CD8-positive, alpha-beta memory T cell (primary cell): Measurements from ENCODE around the gene KRTAP10-9. TPM values are rescaled to one million over a fixed set of nuclear protein-coding genes. Genes with fewer than 3 reads are reported as not detected.
"Not testable (repeated sequence)": the region's sequence is repeated elsewhere in the genome, so short reads cannot be mapped to it uniquely, and the experiment has no call there.

Experiments used
- CTCF ChIA-PET: fragments of 350-600 bp; sonication (Branson Sonifier 250); formaldehyde crosslinking; loops from one replicate; lab custom pipeline; 2021; ENCODE audit warnings: antibody characterized with exemption; lab: Charles Lee
- POLR2A ChIA-PET: fragments of 350-600 bp; sonication (Branson Sonifier 250); formaldehyde crosslinking; loops from one replicate; lab custom pipeline; 2021; ENCODE audit warnings: antibody characterized with exemption; lab: Charles Lee
- DNase-seq, 5 donors: peaks; one replicate each; pipeline versions ENCODE4 v3.0.0 to v3.0.0-alpha.2; 2020 to 2022; ENCODE audit warnings: mixed read lengths in 1 of 5
- H3K27ac ChIP-seq: one replicate; pipeline ENCODE4 v1.7.0; 2013; ENCODE audit warnings: low read depth, mild to moderate bottlenecking, low read length, moderate library complexity
- H3K27me3 ChIP-seq: 2 replicates; pipeline ENCODE4 v1.7.0; 2013; ENCODE audit warnings: low read length, mild to moderate bottlenecking; ENCODE audit not compliant: insufficient read depth, poor library complexity, severe bottlenecking
- H3K36me3 ChIP-seq: 2 replicates; pipeline ENCODE4 v1.7.0; 2013; ENCODE audit warnings: mild to moderate bottlenecking, low read length, moderate library complexity; ENCODE audit not compliant: insufficient read depth
- H3K4me1 ChIP-seq: 2 replicates; pipeline ENCODE4 v1.7.0; 2013; ENCODE audit warnings: mild to moderate bottlenecking, low read length, moderate library complexity; ENCODE audit not compliant: insufficient read depth
- H3K4me3 ChIP-seq: 2 replicates; pipeline ENCODE4 v1.7.0; 2013; ENCODE audit warnings: mild to moderate bottlenecking, low read length
- H3K9me3 ChIP-seq: 2 replicates; pipeline ENCODE4 v1.7.0; 2013; ENCODE audit warnings: mild to moderate bottlenecking, low read length
- H3K27ac Mint-ChIP-seq, 8 donors: one replicate each; pipeline ENCODE4 v1.8.0; 2020 to 2021; ENCODE audit warnings: mixed read lengths in 8 of 8, mild to moderate bottlenecking in 6 of 8, inconsistent platforms in 3 of 8, moderate library complexity in 3 of 8
- H3K27me3 Mint-ChIP-seq, 2 donors: one replicate each; pipeline ENCODE4 v1.8.0; 2020 to 2021; ENCODE audit warnings: mixed read lengths in 2 of 2, mild to moderate bottlenecking in 1 of 2, moderate library complexity in 1 of 2
- H3K36me3 Mint-ChIP-seq, 3 donors: one replicate each; pipeline ENCODE4 v1.8.0; 2020 to 2021; ENCODE audit warnings: mixed read lengths in 3 of 3, inconsistent platforms in 1 of 3, mild to moderate bottlenecking in 1 of 3
- H3K4me1 Mint-ChIP-seq, 3 donors: one replicate each; pipeline ENCODE4 v1.8.0; 2020 to 2021; ENCODE audit warnings: mixed read lengths in 3 of 3, inconsistent platforms in 1 of 3, mild to moderate bottlenecking in 1 of 3
- H3K4me3 Mint-ChIP-seq, 7 donors: one replicate each; pipeline ENCODE4 v1.8.0; 2020 to 2021; ENCODE audit warnings: mixed read lengths in 7 of 7, mild to moderate bottlenecking in 6 of 7, moderate library complexity in 4 of 7, inconsistent platforms in 2 of 7
- H3K9me3 Mint-ChIP-seq, 5 donors: one replicate each; pipeline ENCODE4 v1.8.0; 2020 to 2022; ENCODE audit warnings: mixed read lengths in 5 of 5, mild to moderate bottlenecking in 3 of 5, moderate library complexity in 2 of 5, inconsistent platforms in 1 of 5
- polyA plus RNA-seq: library from polyadenylated mRNA; unstranded; fragments of 300-500 nt; fragmentation: Illumina TruSeq; gene quantifications from one replicate; pipeline ENCODE4 v1.2.3, GENCODE V29; 2021
- total RNA-seq, 2 experiments: library from RNA; stranded (reverse); gene quantifications; one replicate each; pipeline ENCODE4 v1.2.3, GENCODE V29; 2021

The KRTAP10-9 gene
- total and polyA plus RNA-seq, 3 experiments from 2014 or later: not detected

DNA sequence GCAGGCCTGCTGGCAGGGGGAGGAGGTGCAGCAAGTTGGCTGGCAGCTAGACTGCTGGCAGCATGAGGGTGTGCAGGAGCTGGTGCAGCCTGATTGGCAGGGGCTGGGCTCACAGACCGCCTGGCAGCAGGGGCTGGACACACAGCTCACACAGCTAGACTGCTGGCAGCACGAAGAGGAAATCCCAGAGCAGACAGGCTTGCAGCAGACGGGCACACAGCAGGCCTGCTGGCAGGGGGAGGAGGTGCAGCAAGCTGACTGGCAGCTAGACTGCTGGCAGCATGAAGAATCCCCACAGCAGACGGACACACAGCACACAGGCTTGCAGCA, 35.1 kb upstream of the KRTAP10-9 start:
- H3K27me3 ChIP-seq, H3K27ac Mint-ChIP-seq, H3K27ac ChIP-seq, DNase-seq, POLR2A ChIA-PET, H3K4me1 ChIP-seq, H3K9me3 Mint-ChIP-seq, H3K4me3 Mint-ChIP-seq, H3K36me3 Mint-ChIP-seq, H3K36me3 ChIP-seq, H3K9me3 ChIP-seq, H3K4me3 ChIP-seq, CTCF ChIA-PET: not testable (repeated sequence)
- peaks cover 2 to 12% (median 5%) of the 10 kb centered on the region in 3 donors for H3K4me1 Mint-ChIP-seq
- peaks cover 1 to 19% of the 10 kb centered on the region in 2 donors for H3K27me3 Mint-ChIP-seq

DNA sequence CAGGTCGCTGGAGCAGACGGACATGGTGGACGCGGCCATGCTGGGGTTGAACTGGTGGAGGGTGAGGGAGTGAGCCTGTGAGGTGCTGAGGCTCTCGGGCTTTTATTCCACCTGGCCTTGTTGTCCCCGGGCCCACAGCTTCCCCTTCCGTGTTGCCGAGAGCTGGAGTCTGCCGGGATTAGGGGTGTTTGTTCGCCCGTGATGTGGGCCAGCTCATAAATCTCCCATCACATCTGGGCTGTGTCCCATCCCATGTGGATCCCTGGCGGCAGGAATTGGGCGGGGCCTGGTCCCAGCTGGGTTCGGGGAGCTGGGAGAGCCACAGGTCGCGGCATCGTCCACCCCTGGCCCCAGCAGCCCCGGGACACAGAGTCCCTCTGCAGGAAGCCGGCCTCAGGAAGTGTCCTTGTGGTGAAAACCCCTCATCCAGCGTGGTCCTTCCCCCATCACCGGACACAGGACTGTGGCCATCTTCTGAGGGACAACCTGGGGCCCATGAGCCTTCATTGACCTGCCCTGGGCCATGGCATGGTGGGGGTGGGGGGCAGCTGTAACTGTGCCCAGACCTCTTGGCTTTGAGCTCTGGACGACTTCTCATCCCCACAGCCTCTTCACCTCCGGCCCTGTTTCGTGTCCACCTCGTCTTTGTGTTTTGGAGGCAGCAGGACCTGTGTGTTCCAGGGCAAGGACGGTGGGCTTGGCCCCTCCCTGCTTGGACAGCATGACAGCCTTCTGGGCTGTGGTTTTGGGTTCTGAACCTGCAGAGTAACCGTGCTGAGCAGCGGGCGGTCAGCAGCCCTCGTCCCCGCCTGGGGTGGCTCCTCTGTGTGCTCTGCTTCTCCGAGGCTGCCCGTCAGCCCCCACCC, 34.2 kb upstream of the KRTAP10-9 start, which contains the start of gene KRTAP10-6:
KRTAP10-6 (minus strand) TSS at position 60 of the 866 bp plus-strand sequence; CDS start at position 39, 21 bp downstream.
- peaks cover 0 to 2% (median 0%) of the 10 kb centered on the region in 3 donors for H3K36me3 Mint-ChIP-seq
- no peaks in the 10 kb centered on the region for H3K36me3 ChIP-seq
- no peaks in the 10 kb centered on the region for H3K27me3 ChIP-seq
- ChIA-PET POLR2A (no interaction called here), CTCF (no interaction called here)
- H3K4me1 ChIP-seq: no peaks in the 10 kb centered on the region
- no peak within 1 kb of the TSS for H3K4me3 Mint-ChIP-seq
- peak within 1 kb of the TSS; percentile 73 for H3K27ac ChIP-seq
- no peaks in the 10 kb centered on the region for H3K9me3 Mint-ChIP-seq
- H3K4me1 Mint-ChIP-seq: peaks cover 2 to 12% (median 5%) of the 10 kb centered on the region in 3 donors
- peak within 1 kb of the TSS in 1 of 8 donors; percentile 52 for H3K27ac Mint-ChIP-seq
- H3K9me3 ChIP-seq: no peaks in the 10 kb centered on the region
- DNase-seq: no peak
- no peak within 1 kb of the TSS for H3K4me3 ChIP-seq
- H3K27me3 Mint-ChIP-seq: peaks cover 1 to 10% of the 10 kb centered on the region in 2 donors

DNA sequence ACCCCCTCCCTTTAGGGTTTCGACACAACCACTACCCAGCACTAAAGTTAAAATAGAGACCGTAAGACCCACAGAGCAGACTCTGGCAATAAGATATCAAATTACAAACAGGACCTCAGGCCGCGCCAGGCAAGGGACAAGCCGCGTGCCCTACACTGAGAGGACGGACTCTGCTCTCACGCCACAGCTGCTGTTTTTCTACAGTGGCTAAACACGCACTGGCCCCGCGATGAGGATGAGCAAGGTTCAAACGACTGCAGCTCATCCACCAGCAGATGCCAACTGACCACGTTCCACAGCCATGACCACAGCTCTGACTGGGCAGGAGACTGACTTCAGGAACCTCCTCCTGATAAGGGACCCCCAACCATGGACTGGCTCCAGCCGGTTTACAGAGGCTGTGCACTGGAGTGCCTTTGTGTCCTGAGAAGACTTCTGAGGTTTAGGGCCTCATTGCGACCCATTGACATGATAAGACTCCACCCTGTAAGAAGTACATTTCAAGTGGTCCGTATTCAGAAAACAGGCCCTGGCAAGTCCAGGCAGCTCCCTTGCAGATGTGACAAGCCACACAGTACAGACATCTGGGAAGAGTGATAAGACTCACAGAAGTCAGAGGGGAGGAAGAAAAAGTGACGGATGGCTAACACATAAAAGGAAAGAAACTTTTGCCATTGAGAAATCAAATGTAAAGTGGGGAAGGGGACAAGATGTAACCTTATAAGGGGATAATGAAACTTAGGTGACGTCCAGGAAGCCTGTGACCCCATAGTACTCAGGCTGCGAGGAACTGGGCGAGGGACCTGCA, 33.1 kb upstream of the KRTAP10-9 start:
- Mint-ChIP-seq H3K27ac (peak overlapping the region in 3 of 8 donors; percentile 38 to 60 (median 52)), H3K4me1 (peaks cover 2 to 12% (median 5%) of the 10 kb centered on the region in 3 donors), H3K4me3 (no peak overlapping the region), H3K27me3 (peaks cover 4 to 9% of the 10 kb centered on the region in 2 donors), H3K9me3 (peaks cover 0 to 8% (median 2%) of the 10 kb centered on the region in 5 donors), H3K36me3 (peaks cover 0 to 7% (median 2%) of the 10 kb centered on the region in 3 donors)
- no peak for DNase-seq
- Histone ChIP-seq H3K36me3 (no peaks in the 10 kb centered on the region), H3K27me3 (no peaks in the 10 kb centered on the region), H3K9me3 (no peaks in the 10 kb centered on the region), H3K4me1 (no peaks in the 10 kb centered on the region), H3K27ac (peak overlapping the region; percentile 73), H3K4me3 (no peak overlapping the region)
- ChIA-PET CTCF (no interaction called here), POLR2A (no interaction called here)

DNA sequence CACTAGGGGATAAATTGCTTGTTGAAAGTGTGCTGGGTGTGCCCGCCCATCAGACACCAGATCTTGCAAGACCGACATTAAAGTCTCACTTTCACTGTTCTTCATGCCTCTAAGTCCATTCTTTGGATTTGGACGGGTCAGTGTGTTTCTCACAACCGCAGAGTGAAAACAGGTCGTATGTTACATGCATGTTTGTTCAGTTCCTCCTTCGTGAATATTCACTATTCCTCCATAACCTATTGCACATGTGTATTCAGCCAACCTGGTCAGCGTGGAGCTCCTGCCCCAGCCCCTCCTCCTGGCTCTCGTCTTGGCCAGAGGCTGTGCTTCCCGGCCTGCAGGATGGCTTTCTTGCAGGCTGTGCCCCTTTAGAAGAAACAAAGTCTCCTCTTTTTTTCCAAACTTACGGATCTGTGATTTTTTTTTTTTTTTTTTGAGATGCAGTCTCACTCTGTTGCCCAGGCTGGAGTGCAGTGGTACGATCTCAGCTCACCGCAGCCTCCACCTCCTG, 32.4 kb upstream of the KRTAP10-9 start:
- no peak for DNase-seq
- H3K27ac ChIP-seq: peak overlapping the region; percentile 73
- ChIA-PET CTCF (no interaction called here), POLR2A (no interaction called here)
- H3K27ac Mint-ChIP-seq: peak overlapping the region in 1 of 8 donors; percentile 8
- H3K4me1 ChIP-seq: no peaks in the 10 kb centered on the region
- no peaks in the 10 kb centered on the region for H3K36me3 ChIP-seq
- peaks cover 2 to 12% (median 5%) of the 10 kb centered on the region in 3 donors for H3K4me1 Mint-ChIP-seq
- no peaks in the 10 kb centered on the region for H3K9me3 ChIP-seq
- peaks cover 4 to 5% of the 10 kb centered on the region in 2 donors for H3K27me3 Mint-ChIP-seq
- H3K4me3 ChIP-seq: no peak overlapping the region
- H3K9me3 Mint-ChIP-seq: peaks cover 0 to 9% (median 4%) of the 10 kb centered on the region in 5 donors
- peaks cover 0 to 8% (median 2%) of the 10 kb centered on the region in 3 donors for H3K36me3 Mint-ChIP-seq
- H3K4me3 Mint-ChIP-seq: no peak overlapping the region
- H3K27me3 ChIP-seq: no peaks in the 10 kb centered on the region

DNA sequence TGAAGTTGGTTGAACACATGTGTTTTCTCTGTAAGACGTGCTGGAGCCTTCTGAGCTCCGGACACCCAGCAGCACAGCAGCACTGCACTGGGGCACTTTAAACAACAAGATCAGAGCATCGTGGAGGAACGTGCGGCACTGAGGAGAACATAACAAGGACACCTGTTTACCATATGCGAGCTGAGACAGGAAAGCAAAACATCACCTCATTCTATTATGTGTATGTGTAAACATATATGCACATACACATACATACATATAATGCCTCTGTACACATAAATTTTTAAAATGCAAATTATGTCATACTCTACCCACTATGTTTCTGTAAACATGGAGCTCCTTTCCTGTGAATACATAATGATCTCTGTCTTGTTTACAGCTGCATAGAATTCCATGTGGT, 31.4 kb upstream of the KRTAP10-9 start:
- Histone ChIP-seq H3K4me1 (no peaks in the 10 kb centered on the region), H3K27ac (no peak overlapping the region), H3K4me3 (no peak overlapping the region), H3K36me3 (no peaks in the 10 kb centered on the region), H3K27me3 (no peaks in the 10 kb centered on the region), H3K9me3 (no peaks in the 10 kb centered on the region)
- Mint-ChIP-seq H3K4me1 (peaks cover 2 to 12% (median 5%) of the 10 kb centered on the region in 3 donors), H3K9me3 (peaks cover 0 to 9% (median 4%) of the 10 kb centered on the region in 5 donors), H3K4me3 (no peak overlapping the region), H3K27me3 (peaks cover 4 to 8% of the 10 kb centered on the region in 2 donors), H3K27ac (peak overlapping the region in 1 of 8 donors; percentile 60), H3K36me3 (peaks cover 0 to 8% (median 2%) of the 10 kb centered on the region in 3 donors)
- ChIA-PET CTCF (no interaction called here), POLR2A (no interaction called here)
- no peak for DNase-seq

DNA sequence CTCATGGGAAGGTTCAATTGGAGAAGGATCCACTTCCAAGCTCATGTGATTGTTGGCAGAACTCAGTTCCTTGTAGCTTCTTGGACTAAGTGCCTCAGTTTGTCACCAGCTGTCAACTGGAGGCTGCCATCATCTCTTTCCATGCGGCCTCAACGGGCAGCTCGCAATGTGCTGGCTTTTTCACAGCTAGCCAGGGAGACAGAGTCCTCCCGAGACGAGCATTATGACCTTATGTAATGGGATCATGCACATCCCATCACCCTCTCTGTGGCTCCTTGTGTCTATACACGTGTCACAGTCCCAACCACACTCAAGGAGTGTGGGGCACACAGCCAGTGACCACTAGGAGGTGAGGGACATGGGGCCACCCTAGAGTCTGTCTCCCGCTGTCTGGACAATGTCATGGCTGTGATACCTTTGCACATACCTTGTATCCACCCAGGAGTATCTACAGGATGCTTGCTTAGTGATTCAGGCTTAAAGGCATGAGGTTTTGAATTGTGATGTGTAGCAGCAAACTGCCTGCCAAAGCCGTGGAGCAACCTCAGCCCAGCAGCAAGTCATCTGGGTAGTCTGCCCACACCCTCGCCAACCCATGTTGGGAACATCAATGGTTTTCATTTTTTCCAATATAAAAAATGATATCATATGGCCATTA, 30.7 kb upstream of the KRTAP10-9 start:
- H3K36me3 ChIP-seq: no peaks in the 10 kb centered on the region
- DNase-seq: no peak
- POLR2A ChIA-PET: no interaction called here
- H3K27me3 Mint-ChIP-seq: peaks cover 4 to 9% of the 10 kb centered on the region in 2 donors
- no peak overlapping the region for H3K4me3 ChIP-seq
- CTCF ChIA-PET: no interaction called here
- no peaks in the 10 kb centered on the region for H3K4me1 ChIP-seq
- no peak overlapping the region for H3K27ac ChIP-seq
- peaks cover 0 to 8% (median 2%) of the 10 kb centered on the region in 3 donors for H3K36me3 Mint-ChIP-seq
- H3K27ac Mint-ChIP-seq: peak overlapping the region in 2 of 8 donors; percentile 38 to 84
- no peak overlapping the region for H3K4me3 Mint-ChIP-seq
- H3K4me1 Mint-ChIP-seq: peaks cover 2 to 12% (median 5%) of the 10 kb centered on the region in 3 donors
- no peaks in the 10 kb centered on the region for H3K9me3 ChIP-seq
- H3K27me3 ChIP-seq: no peaks in the 10 kb centered on the region
- H3K9me3 Mint-ChIP-seq: peaks cover 0 to 9% (median 4%) of the 10 kb centered on the region in 5 donors

DNA sequence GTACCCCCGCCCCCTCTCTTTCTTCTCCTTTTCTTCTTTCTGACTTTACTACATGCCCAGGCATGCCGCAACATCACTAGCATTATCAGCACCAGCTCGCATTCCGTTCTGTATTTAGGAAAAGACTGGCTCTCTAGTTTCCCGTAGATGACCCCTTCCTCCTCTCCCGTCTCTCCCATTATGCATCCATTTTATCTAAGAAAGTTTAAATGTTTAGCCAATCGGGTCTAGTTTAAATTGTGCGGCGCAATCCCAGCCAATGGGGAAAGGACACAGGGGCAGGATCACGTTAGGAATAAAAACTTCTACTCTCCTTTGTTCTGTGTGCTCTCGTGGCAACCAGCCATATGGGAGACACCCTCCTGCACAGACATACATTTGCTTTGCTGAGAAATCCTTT, 28.8 kb upstream of the KRTAP10-9 start:
- H3K4me3 ChIP-seq: no peak overlapping the region
- CTCF ChIA-PET: no interaction called here
- H3K9me3 Mint-ChIP-seq: peaks cover 0 to 9% (median 4%) of the 10 kb centered on the region in 5 donors
- H3K27ac ChIP-seq: no peak overlapping the region
- H3K36me3 Mint-ChIP-seq: peaks cover 0 to 8% (median 2%) of the 10 kb centered on the region in 3 donors
- H3K27ac Mint-ChIP-seq: peak overlapping the region in 2 of 8 donors; percentile 43 to 86
- H3K9me3 ChIP-seq: no peaks in the 10 kb centered on the region
- no peaks in the 10 kb centered on the region for H3K36me3 ChIP-seq
- no peaks in the 10 kb centered on the region for H3K27me3 ChIP-seq
- DNase-seq: no peak
- POLR2A ChIA-PET: no interaction called here
- H3K4me1 ChIP-seq: no peaks in the 10 kb centered on the region
- no peak overlapping the region for H3K4me3 Mint-ChIP-seq
- peaks cover 0 to 11% of the 10 kb centered on the region in 2 donors for H3K27me3 Mint-ChIP-seq
- peaks cover 2 to 7% (median 5%) of the 10 kb centered on the region in 3 donors for H3K4me1 Mint-ChIP-seq
